Measurements from ENCODE around the gene ATP10A.

The ATP10A gene

DNA sequence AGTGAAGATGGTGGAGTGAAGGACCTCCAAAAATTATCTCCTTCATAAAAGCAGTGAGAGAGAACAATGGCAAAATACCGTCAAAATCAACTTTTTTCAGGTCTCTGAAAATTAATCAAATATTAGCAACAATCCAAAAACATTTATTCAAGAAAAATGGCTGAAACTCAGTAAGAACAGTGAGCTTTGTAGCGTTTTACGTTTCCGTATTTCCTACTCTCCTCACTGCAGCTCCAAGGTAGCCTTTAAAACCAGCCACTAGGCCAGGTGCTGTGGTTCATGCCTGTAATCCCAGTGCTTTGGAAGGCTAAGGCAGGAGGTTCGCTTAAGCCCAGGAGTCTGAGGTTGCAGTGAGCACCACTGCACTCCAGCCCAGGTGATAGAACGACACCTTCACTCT is 38.5 kb downstream of the ATP10A start:
- no peak for DNase-seq

DNA sequence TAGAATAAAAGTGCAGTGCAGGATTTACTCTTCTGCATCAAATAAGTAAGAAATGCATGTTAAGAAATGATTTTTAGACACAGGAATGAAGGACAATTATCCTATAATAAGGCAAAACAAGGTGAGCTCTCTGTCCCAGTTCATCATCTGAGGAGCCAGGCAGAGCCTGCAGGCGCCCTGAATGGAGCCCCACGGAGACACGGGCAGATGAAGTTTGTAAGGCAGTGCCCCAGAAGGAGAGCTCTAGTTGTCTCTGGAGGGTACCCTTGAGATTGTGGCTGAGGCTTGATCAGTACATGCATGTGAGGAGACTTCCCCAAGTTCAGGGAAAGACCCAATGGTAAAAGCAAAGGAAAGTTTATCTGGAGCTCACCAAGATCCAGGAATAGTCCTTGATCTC is 50.3 kb downstream of the ATP10A start:
- no peak for DNase-seq

DNA sequence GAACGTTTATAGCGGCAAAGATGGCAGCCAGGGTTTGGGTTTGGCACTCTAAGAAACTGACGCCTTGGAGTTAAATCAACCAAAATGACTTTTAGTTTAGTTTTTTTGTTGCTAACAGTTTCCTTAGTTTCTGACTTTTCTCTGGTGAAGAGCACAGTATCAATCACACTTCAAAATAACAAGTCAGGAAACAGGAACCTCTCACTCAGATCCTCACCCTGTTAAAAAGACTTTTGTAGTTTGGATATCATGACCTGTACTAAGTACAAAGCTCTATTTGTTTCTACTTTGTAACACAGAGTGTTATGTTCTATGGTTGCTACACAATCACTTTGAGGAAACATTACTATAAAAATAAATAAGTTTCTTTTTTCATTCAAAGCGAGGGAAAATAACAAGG is 51.1 kb downstream of the ATP10A start:
- DNase-seq: no peak

DNA sequence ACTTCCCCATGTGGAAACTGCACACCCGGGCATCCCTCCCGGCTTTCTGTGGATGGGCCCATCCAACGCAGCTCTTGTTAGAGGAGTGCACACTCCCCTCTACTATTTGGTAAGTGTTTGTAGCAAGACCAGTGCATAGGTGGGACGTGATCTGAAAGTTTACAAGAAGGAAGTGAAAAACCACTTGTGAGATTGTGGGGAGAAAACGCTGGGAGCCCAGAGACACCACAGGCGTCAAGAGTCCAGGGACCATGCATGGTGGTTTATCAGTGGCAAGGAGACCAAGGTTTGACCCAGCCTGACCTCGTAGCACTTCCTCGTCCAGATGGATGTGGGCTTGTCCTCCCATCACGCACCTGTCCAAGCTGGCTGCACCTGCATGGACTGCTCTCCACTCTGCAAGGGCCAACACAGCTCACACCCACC is 51.6 kb downstream of the ATP10A start:
- peak; percentile 39 for DNase-seq

DNA sequence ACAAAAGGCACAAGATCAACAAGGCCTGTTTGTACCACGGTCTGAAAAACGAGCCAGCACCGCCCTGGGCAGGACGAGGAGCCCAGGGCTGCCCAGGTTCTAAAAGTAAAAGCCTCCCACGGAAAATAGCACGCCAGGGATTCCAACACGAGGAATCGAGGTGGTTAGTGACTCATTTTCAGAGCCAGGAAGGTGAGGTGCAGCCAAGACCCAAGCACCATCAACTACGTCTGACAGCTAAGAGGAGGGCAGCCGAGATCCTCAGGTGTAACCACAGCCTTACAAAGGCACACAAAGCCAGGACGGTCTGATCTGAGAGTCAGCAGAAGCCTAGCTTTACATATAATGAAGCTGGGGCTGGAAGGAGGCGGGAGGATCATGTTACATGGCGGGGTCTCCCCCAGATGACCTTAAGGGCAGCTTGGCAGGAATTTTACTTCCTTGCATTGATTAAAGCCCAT is 52.5 kb downstream of the ATP10A start:
- DNase-seq: peak; percentile 20

DNA sequence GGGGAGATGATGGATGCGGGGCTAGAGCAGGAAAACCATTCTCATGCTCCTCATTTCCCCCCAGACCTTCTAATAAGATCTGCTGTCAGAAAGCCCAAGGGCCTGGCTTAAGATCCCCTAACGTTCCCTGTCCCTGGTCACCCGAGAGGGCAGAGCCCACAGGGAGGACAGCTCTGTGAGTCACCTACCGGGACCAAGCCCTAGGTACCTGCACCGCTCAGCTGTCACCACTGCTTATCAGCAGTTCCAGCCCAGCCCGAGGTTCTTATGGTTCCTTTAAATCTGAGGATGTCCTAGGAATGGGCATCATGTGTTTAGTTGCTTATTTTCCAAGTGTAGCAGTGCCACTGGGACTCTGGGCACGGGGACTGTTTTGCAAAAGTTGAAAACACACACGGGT is 53.0 kb downstream of the ATP10A start:
- no peak for DNase-seq

DNA sequence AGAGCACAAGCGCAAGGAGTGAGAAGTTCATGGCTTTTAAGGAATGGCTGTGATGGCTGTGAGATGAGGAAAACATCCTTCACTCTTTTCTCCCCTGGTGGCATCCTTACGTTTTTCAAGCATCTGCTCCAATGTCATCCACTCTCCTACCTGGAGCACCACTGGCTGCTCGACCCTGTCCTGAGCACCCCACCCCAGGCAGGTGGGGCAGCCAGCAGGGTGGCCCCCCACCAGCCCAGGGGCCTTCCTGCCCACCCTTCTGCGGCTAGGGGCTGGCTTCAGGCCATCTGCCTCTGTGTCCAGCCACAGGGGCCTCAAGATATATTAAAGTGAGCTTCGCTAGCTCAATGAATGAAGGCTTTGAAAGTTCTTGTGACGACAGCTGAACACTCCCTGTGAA is 56.1 kb downstream of the ATP10A start:
- no peak for DNase-seq

DNA sequence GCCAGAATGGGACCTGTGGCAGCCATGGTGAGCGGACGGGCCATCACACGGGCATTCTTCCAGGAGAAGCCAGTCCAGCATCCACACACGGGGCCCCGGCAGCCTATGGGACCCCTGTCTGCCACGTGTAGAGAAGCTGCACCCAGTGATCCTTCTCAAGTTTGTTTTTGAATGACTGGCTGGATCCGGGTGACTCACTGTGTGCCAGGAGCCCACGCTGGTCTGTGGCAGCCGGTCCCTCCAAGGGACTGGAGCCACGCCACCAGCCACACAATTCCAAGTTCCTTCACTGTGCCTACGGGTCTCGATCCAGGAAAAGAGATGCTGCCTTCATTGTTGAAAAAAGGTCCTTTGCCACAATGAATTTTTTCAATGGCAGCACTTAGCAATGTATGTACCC is 58.1 kb downstream of the ATP10A start:
- no peak for DNase-seq

DNA sequence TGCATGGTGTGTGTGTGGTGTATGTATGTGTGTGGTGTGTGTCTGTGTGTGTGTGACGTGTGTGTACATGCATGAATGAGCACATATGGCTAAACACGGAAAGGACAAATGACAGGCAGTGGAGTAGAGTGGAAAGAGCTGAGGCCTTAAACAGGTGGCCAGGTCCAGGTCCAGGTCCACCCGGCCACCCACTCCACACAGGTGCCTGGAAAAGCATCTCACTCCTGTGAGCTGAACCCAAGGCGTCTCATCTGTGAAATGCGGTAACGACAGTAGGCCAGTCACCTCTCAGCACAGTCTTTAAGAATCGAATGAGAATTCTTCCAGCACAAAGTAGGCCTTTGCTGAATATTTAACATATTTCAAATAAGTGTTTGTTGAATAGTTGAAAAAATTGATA is 58.7 kb downstream of the ATP10A start:
- DNase-seq: no peak

DNA sequence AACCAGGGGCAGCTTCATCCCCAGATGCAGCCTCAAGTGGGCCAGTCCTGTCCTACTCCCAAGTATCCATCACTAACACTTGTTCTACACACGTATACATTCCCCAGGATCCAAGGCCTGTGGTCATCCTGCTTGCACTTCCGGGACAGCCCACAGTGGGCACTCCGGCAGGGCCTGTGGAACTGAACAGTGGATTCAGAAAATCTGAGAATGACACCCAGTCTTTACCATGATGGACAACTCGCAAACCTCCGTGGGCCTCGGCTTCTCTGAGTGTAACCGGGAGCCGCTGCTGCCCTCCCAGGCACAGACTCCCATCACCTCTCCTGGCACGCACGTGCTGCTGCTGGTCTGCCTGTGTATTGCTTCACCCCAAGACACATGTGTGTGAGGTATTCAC is 59.6 kb downstream of the ATP10A start:
- DNase-seq: no peak

DNA sequence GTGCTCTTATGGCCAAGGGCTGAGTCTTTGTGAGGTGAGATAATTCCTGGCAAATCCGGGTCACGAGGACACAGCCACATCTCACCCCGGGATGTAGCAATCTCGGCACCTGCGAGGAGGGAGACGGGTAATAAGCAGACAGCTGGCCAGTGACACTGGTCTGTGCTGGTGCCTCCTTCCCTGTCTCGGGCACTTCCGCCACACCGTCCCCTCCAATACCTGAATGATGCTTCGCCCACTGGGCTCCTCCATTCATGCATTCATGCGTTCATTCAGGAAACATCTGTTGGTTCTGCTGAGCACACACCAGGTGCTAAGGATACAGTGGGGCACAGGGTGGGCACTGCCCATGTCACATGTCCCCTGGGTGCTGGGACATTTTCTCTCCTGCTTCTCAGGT is 60.1 kb downstream of the ATP10A start:
- no peak for DNase-seq

DNA sequence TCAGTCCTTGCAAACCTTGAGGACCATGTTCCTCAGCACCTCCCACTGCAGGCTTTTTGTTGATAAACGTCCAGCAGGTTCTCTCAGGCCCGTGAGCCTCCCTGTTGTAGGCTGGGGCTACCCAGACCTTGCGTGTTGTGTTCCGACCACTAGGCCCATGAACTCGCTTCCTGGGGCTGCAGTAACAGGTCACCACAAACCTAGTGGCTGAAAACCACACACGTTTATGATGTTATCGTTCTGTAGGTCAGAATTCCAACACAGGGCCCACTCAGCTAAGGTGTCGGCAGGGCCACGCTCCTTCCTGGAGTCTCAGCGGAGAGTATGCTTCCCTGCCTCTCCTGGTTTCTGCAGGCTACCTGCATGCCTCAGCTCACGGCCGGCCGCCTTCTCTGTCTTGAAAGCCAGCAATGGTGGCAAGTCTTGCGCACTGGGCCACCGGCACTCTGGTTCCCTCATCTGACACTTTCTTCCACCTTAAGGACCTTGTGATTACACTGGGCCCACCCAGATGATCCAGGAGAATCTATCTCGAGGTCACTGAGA is 60.8 kb downstream of the ATP10A start:
- no peak for DNase-seq

DNA sequence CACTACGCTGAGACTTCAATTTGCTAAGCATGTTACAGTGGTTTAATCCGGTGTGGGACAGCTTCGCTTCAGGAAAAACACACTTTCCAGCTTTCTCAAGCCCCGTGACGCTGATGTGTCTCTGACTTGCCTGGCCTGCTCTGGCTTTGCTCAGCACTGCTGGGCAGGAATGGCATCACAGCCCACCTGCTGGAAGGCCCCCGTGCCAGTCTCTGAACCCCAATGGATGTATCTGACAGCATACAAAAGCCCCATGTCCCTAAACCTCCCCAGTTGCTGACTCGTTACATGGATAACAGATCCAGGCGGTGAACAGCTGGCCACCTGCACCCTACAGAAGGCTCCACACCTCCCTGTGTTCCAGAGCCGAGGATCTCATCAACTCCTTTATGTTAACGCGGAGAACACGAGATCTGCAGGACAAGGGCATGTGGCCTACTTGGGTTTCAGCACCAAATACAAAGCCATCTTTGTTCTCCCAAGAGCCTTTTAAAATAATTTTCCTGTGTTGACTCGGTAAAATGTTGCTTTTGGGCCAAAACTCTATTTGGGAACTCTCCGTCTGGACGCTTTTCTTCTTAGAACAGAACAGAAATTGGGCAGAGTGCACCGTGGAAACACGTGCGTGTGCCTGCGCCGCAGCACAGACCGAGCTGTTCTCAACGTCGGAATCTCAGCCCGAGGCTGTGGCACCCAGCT is 61.4 kb downstream of the ATP10A start:
- no peak for DNase-seq

DNA sequence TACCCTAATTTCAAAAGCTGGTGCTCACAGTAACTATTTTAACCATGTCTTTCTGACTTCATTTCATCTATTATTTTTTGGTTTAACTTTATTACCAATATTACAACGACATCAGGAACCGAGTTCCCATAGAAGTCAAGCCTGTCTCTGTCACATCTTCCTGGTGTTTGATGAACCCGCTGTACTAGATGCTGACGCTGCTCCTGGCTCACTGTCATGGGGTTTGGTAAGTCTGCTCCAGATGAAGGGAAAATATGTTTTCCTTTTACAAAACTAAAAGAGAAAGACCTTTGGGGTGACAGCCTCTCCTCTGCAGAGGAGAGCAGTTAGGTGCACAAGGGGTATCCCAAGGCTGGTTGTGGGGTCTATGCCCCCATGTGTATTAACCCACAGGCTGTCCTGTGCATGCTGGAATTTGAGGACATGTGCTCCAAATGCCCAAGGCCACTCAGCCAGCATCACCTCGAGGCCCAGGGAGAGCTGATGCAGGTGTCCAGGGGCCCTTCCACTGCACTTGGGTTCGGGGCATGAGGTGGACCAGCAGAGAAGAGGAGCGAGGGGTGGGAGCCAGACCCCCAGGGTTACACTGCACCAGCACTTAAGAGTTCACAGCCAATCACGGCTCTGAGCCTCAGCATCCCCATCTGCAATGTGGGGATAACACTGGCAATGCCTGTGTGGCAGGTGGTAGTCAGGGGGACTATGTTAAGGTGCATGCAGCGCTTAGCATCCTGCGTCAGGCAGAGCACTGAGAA is 62.2 kb downstream of the ATP10A start:
- no peak for DNase-seq

DNA sequence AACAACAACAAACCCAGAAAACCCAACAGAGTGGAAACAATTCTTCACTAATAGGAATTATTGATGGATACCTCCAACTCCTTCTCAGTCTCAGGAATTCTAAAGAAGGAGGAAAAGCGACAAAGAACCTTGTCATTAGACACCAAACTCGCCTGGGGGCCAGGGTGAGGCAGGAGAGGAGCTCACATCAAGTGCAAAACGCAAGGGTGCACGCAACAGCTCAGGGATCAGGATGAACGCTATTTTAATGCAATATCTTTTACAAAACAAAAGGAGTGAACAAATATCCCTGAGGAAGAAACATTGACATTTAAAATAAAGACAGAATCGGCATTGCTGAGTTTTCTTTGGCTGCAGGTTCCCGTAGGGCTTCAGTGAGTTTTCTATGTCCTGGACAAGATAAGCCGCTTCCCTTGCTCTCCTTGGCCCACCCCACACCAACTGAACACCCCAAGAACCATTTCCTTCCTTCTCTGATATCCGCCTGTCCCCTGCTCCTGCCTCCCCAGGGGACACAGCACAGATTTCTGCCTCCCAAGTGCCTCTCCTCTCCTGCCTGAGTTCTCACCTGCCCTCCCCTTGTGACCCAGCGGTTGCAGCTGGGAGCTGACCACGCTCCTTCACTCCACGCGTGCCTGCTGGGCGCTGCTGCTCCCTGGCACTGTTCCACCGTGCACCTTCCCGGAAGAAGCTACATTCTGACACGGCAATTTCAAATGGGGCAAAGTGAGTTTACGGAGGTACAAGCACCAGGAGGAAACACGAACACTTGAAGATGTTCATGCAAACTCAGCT is 63.0 kb downstream of the ATP10A start:
- no peak for DNase-seq

DNA sequence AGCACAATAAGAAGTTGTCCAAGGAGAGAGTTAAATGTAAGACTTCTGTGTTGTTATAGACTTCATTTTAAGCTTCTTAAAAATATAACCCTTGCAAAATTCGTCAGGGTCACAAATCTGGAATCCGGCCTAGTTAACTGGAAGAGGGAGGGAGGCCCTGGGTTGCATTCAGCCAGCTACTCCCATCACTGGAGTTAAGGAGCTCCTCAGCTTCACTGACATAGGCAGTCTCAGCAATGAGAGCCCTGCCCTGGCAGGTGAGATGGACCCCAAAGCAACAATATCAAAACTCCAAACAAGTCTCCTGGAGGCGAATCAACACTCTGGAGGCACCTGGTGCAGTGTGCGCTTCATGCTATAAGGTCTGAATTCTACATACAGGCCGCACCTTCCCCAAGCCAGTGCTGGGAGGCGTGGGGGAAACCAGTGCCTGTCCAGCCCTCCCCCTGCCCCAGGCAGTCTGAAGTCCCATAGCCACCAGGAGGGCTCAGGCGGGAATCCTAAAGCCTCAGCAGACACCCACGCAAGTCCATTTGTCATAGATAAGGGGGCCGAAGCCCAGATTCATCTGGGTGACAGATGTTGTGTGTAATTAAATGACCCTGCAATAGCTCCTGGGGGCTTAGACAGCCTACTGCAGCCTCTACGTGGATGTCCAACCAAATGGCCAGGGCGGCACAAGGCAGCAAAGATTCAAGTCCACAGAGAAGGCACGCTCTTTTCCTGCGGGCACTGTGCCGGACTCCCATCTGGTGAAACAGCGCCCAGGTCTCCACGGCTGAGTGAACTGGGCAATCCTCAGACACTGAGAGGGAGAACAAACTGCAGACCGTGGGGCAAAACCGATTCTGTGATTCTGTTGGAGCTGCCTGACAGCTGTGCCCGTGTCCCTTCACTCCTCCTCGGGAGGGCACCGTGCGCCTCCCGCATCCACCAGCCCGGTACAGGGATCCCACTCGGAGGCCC is 64.9 kb downstream of the ATP10A start:
- no peak for DNase-seq

DNA sequence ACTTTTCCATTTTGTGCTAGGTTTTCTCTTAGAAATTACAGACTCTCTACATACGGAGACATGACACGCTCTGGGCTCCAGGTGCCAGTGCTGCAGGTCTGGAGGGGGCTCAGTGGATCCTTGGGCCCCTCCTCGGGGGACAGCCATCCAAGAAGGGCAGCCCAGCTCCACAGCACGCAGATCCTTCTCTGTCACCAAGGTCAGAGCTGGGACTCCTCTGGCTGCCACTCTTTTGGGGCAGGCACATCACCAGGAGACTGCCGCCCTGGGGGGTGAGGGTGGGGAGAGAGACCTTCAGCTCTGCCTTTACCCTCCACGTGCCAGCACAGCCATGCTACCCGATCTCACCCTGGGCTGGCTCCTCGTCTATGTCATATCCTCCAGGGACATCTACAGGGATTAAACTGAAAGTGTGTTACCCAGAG is 65.6 kb downstream of the ATP10A start:
- no peak for DNase-seq

DNA sequence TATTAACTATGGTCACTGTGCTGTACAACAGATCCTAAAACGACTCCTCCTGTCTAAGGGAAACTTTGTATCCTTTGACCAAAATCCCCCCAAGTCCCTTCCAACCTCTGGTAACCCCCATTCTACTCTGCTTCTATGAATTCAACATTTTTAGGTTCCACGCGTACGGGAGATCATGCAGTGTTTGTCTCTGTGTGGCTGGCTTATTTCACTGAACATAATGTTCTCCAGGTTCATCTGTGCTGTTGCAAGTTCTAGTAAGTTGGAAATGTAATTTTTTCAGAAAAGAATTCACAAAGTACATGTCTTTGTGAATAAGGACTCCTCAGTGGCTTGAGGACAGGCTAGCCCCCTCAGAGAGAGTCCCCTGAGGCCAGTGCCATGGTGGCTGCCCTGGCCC is 66.1 kb downstream of the ATP10A start:
- DNase-seq: no peak

DNA sequence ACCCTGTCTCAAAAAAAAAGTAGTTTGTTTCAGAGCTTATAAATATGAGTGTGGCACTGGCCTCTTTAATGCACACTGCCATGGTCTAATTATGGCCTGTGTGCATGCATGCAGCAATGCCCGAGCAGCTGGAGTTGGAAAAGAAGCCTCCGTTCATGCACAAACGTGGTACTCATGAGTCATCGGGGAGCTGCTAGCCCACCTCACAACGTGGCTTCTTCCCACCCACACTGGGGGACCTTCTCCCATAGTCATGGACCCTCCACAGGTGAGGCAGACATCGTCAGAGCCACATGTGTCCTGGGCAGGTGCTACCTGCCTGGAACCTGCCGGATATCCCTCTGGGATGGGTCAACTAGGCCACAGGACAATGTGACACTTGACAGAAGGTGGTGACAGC is 66.7 kb downstream of the ATP10A start:
- DNase-seq: no peak

DNA sequence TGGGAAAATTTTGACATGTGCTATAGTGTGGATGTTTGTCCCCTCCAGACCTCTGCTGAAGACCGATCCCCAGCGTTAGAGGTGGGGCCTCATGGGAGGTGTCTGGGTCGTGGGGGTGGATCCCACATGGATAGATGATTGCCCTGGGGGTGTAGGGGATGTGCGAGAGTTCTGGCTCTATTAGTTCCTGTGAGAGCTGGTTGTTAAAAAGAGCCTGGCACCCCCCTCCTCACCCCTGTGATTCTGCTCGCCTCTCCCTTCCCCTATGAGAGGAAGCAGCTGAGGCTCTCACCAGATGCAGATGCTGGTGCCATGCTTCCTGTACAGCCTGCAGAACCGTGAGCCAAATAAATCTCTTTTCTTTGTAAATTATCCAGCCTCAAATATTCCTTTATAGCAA is 67.4 kb downstream of the ATP10A start:
- no peak for DNase-seq

DNA sequence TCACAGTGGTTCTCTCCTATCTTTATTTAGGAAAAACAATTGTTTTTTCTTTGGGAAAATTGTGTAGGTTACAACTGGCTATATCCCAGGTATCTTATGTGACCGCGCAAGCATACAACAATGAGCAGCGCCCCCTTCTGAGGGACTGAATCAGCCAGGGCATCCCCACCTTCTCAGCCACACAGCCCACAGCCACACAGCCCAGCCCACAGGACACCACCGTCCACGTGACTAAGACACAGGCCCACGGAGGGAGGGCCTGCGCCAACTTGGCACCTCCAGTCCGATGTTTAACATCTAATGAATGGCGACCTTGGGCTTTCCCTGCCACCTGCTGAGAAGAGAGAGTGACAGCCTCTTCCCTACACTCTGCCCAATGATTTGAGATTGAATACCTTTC is 68.1 kb downstream of the ATP10A start:
- DNase-seq: no peak

DNA sequence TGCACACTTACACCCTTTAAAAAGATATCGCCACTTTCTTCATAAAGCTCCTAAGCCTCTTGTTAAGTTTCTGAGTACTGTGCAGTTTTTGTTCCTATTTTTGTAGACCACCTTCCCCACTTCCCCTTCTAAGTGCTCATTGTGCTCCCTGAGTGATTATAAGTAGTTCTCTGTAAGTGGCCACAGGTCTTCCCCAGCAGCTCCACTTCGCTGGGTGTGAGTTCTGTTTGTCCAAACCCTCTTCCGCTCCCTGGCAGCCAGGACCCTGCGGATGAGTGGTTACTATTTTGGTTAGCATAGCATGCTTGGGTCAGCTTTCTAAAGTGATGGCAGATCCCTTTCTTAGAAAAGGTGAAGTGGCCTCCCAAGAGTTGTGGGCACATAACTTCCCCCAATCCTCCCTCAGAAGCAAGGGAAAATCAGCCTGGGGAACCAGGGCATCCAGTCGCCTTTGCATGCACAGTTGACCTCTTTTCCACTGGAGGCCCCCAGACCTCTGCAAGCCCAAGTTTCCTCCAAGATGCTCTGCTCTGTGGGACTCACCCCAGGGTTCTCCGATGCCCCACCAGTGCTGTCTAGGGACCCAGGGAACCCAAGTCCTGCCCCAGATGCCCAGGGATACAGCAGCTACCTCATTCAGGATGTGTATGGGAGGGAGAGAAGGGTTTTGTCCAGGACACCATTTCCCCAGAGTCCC is 69.6 kb downstream of the ATP10A start:
- no peak for DNase-seq
